GM12865 (cell line): ENCODE measurements around the gene ROM1.
A peak's percentile ranks its signal among the peaks of the same experiment; 100 is the strongest.

Source experiments
- DNase-seq: peaks from one replicate; pipeline ENCODE4 v3.0.0; 2010; ENCODE audit warnings: low read depth
- H3K4me3 ChIP-seq: 2 replicates; pipeline ENCODE4 v1.5.1; 2011; ENCODE audit warnings: mild to moderate bottlenecking, low read depth, low read length, control low read depth
- TF ChIP-seq, protein P1 (sequence below): IDR thresholded peaks from 2 replicates; pipeline ENCODE4 v1.5.1; 2011; ENCODE audit warnings: low read length, control low read depth, low read depth, inconsistent platforms; ENCODE audit not compliant: insufficient read depth; ENCODE audit errors: missing control alignments

Gene ROM1

DNA sequence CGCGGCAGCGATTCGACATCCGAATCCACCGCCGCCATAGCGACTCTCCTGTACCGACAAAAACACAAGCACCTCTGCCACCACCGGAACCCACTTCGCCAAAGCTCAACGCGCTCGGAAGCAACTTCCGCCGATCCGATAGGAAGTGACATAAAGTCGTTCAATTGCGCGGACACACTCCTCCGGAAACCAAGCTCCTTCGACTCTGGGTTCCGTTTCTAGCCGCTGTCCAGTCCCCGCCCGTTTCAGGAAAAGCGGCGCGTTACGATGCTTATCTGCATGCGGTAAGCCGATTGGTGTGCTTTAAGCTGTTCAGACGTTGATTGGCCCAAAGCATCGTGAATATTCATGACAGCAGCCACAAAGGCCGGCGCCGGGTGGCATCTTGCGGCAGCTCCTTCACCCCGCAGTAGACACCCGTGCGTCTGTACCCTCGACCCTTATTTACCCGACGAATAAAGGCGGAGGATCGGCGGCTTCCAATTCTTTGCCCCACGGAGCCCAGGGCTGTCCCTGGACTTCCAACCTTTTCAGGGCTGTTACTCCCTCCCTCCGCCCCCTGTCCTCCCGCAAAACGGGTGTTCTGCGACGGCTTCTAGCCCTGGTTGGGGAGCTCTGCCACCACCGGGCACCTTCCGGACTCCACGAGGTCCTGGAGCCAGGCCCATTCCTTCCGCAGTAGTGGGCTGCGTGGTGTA, 21.5 kb upstream of the ROM1 start, which contains the start of gene TUT1:
Gene TUT1, minus strand, starts transcription at position 76 of the 698 bp plus-strand sequence. Its CDS starts 38 bp downstream, at position 38.
- TF ChIP-seq, protein P1, sequence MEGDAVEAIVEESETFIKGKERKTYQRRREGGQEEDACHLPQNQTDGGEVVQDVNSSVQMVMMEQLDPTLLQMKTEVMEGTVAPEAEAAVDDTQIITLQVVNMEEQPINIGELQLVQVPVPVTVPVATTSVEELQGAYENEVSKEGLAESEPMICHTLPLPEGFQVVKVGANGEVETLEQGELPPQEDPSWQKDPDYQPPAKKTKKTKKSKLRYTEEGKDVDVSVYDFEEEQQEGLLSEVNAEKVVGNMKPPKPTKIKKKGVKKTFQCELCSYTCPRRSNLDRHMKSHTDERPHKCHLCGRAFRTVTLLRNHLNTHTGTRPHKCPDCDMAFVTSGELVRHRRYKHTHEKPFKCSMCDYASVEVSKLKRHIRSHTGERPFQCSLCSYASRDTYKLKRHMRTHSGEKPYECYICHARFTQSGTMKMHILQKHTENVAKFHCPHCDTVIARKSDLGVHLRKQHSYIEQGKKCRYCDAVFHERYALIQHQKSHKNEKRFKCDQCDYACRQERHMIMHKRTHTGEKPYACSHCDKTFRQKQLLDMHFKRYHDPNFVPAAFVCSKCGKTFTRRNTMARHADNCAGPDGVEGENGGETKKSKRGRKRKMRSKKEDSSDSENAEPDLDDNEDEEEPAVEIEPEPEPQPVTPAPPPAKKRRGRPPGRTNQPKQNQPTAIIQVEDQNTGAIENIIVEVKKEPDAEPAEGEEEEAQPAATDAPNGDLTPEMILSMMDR, result no peak
- peak; percentile 99 for DNase-seq
- H3K4me3 ChIP-seq, result peak within 1 kb of the TSS; percentile 69

DNA sequence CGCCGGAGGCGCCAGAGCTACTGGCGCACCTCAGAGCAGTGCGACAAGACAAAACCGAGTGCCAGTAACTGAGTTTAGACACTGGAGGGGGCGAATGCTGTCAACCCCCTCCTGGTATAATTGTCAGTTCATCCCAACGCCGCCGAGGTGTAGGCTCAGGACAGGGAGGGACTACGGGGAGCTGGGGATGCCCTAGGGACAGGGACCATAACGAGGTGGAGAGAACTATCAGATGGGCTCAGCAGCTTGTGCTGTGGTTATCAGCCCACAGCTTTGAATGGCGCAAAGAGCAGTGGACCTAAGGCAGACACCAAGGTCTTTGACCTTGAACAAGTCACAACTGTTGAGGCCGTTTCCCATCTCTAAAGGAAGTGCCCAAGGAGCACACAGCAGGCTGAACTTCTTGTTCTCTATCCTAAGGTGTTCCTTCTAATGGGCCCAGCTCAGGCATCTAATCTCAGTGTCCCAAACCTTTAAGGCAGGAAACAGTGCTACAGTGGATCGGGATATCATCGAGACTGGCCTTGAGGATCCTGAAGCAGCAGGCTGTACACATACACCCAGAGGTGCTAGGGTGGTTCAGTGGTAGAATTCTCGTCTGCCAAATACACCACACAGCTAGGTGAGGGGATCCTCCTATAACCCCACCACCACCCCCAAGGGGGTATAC, 20.8 kb upstream of the ROM1 start:
- peak overlapping the region; percentile 69 for H3K4me3 ChIP-seq
- peak; percentile 43 for DNase-seq
- TF ChIP-seq, protein P1, result no peak

DNA sequence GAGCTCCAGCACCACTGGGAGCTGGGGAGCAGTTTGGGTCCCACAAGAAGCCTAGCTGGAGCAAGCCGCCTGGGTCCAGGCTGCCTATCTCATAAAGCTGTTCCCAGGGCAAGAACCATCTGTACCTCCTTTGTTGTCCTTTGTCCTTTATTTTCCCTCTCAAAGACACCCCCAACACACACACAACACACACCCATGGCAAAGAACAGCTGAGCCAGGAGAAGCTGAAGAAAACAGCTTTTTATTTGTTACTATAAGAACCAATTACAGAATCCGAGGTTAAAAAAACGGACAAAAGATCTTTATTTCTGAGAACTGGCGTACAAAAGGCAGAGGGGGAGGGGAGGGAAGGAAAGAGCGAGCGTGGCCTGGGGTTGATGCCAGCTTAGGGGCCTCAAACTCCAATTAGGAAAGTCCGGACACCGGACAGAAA, 20.1 kb upstream of the ROM1 start:
- H3K4me3 ChIP-seq, result no peak overlapping the region
- no peak for DNase-seq
- TF ChIP-seq, protein P1, result no peak

DNA sequence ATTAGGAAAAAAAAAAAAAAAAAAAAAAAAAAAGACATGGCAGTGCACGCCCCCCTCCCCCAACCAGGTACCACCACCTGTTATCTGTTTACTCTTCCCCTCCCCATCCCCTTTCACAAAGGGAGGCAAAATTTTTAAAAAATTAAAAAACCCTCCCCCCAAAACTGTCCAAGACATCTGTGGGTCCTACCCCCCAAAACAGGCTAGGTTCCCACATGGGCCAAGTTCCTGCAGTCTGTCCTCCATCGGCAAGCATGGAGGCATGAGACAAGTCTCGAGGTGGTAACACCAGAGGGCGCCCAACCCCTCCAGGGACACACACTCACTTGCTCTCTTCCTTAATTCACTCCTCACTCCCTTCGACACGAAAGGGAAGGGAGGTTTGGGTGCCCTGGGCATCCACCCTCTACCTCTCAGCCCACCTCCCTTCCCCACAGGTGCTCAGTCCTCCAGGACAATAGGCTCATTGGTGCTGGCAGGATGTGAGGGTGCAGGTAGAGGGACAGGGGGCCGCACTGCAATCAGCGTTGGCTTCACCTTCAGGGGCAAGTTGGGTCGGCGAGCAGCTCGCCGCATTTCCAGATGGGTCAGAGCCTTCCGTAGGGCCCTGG, 19.5 kb upstream of the ROM1 start:
- TF ChIP-seq, protein P1, result peak; percentile 76
- peak; percentile 85 for DNase-seq
- no peak overlapping the region for H3K4me3 ChIP-seq

DNA sequence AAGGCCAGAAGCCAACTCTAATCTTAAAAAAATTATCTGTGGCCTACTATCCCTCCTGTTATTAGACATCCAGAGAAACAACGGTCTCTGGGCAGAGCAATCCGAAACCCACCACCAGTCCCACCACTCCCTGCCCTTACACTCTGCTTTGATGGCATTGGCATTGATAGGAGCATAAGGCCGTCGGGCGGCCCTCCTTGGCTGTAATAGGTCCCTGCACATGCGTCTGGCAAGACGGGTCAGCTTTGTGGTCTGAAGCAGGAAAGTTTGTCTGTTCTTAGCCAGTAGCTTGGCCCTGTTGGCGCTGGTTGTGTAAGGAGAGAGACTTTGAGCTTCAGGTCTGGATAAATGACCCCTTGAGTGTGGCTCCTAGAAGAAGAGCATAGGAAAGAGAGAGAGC, 17.9 kb upstream of the ROM1 start:
- TF ChIP-seq, protein P1, result no peak
- DNase-seq, result no peak
- no peak overlapping the region for H3K4me3 ChIP-seq

DNA sequence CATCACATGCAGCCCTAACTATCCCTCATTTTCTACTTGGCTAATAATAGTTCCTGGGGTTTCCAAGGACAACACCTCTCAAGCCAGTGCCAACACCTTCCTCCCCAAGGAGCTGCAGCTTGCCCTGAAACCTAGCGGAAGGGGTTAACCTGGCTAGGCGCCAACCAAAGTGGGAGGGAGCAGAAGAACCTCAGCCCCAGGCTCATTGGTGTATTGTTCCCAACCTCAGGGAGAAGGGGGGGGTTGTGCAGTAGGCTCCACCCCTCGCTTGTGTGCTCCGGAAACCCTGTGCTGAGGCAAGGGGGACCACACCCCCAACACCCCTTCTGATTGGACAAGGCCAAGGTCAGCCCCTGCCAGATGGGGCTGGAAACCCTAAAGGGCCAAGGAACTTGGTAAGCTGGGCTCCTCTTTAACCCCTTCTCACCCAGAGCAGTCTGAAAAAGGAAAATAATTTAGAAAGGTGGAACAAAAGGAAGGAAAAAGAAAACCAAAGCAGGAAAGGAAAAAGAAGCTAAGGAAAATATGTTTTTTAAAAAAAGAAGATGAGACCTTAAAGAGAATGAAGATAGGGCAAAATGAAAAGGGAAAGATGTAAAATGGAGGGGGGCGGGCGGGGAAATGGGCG, 13.9 kb upstream of the ROM1 start:
- peak overlapping the region; percentile 79 for H3K4me3 ChIP-seq
- TF ChIP-seq, protein P1, result no peak
- DNase-seq, result peak; percentile 99
